Transverse colon (tissue), 4 donors: Measurements from ENCODE around the gene SMIM14.

ENCODE experiments used
- EP300 ChIP-seq: sonication (generic); formaldehyde crosslinking; IDR thresholded peaks from one replicate; pipeline ENCODE4 v1.6.1; 2017; ENCODE audit warnings: antibody characterized with exemption, low read depth
- POLR2A ChIP-seq: fragments of 450-650 bp; IDR thresholded peaks from one replicate; pipeline ENCODE4 v1.6.1; 2016; ENCODE audit warnings: antibody characterized with exemption, mild to moderate bottlenecking, moderate library complexity
- POLR2AphosphoS5 ChIP-seq, 3 donors: sonication (generic); formaldehyde crosslinking; IDR thresholded peaks; one replicate each; pipeline ENCODE4 v1.6.1; 2016; ENCODE audit warnings: antibody characterized with exemption in 3 of 3
- TF ChIP-seq, protein P1 (sequence below), 5 experiments: fragments of 200-600 bp in 3 of 5; fragments of 450-650 bp in 2 of 5; sonication (generic) in 3 of 5; IDR thresholded peaks; 1 replicate in 2 of 5; 2 replicates in 3 of 5; pipeline ENCODE4 v1.5.1; 2016 to 2017; ENCODE audit warnings: antibody characterized with exemption in 5 of 5, inconsistent platforms in 3 of 5, mild to moderate bottlenecking in 2 of 5, moderate library complexity in 1 of 5

DNA sequence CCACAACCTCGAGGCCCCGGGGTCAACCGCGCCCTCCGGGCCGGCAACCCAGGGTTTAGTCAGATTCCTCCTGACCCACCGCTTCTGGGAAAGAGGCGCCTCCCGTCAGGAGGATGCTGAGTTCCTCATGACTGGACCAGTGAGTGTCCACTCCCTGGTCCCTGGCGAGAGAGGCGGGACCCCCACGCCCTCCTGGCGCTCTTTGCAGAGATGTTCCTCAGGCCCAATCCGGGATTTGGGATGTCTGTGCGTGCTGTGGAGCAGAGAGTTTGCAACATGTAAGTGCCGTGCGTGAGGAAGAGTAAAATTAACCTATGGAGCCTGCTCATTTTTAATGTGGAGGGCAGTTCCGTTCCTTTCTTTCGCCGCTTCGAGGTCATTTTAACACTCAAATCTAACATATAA lies 110.6 kb downstream of the SMIM14 start:
- TF ChIP-seq, protein P1, sequence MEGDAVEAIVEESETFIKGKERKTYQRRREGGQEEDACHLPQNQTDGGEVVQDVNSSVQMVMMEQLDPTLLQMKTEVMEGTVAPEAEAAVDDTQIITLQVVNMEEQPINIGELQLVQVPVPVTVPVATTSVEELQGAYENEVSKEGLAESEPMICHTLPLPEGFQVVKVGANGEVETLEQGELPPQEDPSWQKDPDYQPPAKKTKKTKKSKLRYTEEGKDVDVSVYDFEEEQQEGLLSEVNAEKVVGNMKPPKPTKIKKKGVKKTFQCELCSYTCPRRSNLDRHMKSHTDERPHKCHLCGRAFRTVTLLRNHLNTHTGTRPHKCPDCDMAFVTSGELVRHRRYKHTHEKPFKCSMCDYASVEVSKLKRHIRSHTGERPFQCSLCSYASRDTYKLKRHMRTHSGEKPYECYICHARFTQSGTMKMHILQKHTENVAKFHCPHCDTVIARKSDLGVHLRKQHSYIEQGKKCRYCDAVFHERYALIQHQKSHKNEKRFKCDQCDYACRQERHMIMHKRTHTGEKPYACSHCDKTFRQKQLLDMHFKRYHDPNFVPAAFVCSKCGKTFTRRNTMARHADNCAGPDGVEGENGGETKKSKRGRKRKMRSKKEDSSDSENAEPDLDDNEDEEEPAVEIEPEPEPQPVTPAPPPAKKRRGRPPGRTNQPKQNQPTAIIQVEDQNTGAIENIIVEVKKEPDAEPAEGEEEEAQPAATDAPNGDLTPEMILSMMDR (IDR thresholded peaks at IDR 0.05): no peak
- TF ChIP-seq POLR2AphosphoS5 (IDR thresholded peaks at IDR 0.05) (no peak), POLR2A (no peak), EP300 (no peak)
